ENCODE results near the gene C6. TPM values are rescaled to one million over a fixed set of nuclear protein-coding genes. Genes with fewer than 3 reads are reported as not detected.

The C6 gene
- total RNA-seq, 1 donor from 2014 or later: not detected

DNA sequence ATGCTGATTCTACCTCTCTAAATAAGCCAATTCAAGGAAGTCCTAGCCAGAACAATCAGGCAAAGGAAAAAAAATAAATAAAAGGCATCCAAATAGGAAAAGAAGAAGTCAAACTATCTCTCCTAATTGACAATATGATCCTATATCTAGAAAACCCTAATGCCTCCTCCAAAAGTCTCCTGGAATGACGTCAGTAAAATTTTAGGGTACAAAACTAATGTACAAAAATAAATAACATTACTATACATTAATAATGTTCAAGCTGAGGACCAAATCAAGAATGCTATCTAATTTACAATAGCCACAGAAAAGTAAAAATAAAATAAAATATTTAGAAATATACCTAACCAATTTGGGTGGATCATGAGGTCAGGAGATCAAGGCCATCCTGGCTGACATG, 33.8 kb upstream of the C6 start:
- no peaks in the 10 kb centered on the region for H3K36me3 Mint-ChIP-seq (ENCODE audit: low read depth)
- H3K27ac Mint-ChIP-seq (ENCODE audit: unreplicated experiment): no peak overlapping the region
- H3K4me3 Mint-ChIP-seq (ENCODE audit: unreplicated experiment): no peak overlapping the region
- DNase-seq (ENCODE audit: low spot score): no peak
- no peaks in the 10 kb centered on the region for H3K27me3 Mint-ChIP-seq (ENCODE audit: low read depth)
- TF ChIP-seq, protein P1, sequence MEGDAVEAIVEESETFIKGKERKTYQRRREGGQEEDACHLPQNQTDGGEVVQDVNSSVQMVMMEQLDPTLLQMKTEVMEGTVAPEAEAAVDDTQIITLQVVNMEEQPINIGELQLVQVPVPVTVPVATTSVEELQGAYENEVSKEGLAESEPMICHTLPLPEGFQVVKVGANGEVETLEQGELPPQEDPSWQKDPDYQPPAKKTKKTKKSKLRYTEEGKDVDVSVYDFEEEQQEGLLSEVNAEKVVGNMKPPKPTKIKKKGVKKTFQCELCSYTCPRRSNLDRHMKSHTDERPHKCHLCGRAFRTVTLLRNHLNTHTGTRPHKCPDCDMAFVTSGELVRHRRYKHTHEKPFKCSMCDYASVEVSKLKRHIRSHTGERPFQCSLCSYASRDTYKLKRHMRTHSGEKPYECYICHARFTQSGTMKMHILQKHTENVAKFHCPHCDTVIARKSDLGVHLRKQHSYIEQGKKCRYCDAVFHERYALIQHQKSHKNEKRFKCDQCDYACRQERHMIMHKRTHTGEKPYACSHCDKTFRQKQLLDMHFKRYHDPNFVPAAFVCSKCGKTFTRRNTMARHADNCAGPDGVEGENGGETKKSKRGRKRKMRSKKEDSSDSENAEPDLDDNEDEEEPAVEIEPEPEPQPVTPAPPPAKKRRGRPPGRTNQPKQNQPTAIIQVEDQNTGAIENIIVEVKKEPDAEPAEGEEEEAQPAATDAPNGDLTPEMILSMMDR (IDR thresholded peaks at IDR 0.05): no peak
- peaks cover 5% of the 10 kb centered on the region for H3K9me3 Mint-ChIP-seq (ENCODE audit: low read depth)
- H3K4me1 Mint-ChIP-seq (ENCODE audit: low read depth): no peaks in the 10 kb centered on the region

DNA sequence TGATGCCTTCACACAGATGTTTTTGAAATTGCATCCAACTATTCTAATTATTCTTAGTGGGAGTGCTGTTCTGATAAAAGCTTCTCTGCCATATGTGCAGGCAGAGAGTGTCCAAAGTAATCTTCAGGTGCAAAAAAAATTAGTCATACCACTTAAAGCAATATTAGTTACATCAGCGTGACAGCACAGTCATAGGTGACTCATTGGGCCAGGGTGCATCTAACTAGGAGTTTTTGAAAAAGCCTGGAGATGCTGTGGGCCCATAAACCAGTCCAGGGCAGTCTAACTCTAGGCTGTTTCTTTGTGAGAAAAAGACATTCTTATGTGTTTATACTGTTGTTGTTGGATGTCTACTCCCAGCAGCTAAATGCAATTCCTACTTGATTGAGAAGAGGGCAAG, 33.0 kb upstream of the C6 start:
- no peak overlapping the region for H3K27ac Mint-ChIP-seq (ENCODE audit: unreplicated experiment)
- H3K9me3 Mint-ChIP-seq (ENCODE audit: low read depth): peaks cover 5% of the 10 kb centered on the region
- H3K4me1 Mint-ChIP-seq (ENCODE audit: low read depth): no peaks in the 10 kb centered on the region
- H3K36me3 Mint-ChIP-seq (ENCODE audit: low read depth): no peaks in the 10 kb centered on the region
- no peak overlapping the region for H3K4me3 Mint-ChIP-seq (ENCODE audit: unreplicated experiment)
- no peak for DNase-seq (ENCODE audit: low spot score)
- TF ChIP-seq, protein P1 (IDR thresholded peaks at IDR 0.05): no peak
- H3K27me3 Mint-ChIP-seq (ENCODE audit: low read depth): no peaks in the 10 kb centered on the region

DNA sequence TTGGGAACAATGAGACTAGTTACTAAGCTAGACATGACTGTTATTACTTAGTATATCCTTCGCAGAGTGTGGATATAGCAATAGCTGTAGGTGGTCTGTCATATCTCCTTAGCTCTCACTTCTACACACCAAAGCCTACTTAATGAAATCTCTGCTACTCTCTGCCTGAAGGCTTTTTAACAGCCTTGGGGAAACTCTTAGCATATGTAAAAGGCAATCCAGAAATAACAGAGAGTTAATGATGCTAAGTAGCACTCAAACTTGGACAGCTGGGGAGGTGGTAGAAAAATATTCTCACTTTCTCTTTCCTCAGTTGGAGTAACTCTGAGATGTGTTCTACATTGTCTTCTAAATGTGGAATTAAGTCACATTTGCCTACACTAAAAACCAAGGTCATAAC, 30.2 kb upstream of the C6 start:
- no peaks in the 10 kb centered on the region for H3K27me3 Mint-ChIP-seq (ENCODE audit: low read depth)
- TF ChIP-seq, protein P1 (IDR thresholded peaks at IDR 0.05): no peak
- H3K9me3 Mint-ChIP-seq (ENCODE audit: low read depth): peaks cover 12% of the 10 kb centered on the region
- no peak overlapping the region for H3K27ac Mint-ChIP-seq (ENCODE audit: unreplicated experiment)
- DNase-seq (ENCODE audit: low spot score): no peak
- H3K4me3 Mint-ChIP-seq (ENCODE audit: unreplicated experiment): no peak overlapping the region
- no peaks in the 10 kb centered on the region for H3K4me1 Mint-ChIP-seq (ENCODE audit: low read depth)
- H3K36me3 Mint-ChIP-seq (ENCODE audit: low read depth): no peaks in the 10 kb centered on the region

DNA sequence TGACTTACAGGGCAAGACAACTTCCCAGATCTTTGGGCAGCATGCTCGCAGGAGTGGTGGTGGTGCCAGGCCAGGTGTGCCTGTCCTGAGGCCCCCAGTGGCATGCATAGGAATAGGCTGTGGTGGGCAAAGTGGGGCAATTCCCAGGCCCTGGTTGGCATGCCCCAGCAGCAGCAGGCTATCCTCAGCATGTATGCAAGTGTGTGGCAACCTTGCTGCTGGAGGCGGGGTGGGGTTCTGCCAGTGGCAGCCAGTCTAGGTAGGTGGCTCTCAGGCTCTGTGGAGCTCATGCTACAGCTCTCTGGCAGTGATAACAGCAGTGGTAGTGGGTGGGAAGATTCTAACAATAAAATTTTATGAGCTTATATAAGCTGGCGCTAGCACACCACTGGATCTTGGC, 27.7 kb upstream of the C6 start:
- Mint-ChIP-seq H3K4me3 (ENCODE audit: unreplicated experiment) (no peak overlapping the region), H3K36me3 (ENCODE audit: low read depth) (no peaks in the 10 kb centered on the region), H3K9me3 (ENCODE audit: low read depth) (peaks cover 11% of the 10 kb centered on the region), H3K27me3 (ENCODE audit: low read depth) (no peaks in the 10 kb centered on the region), H3K4me1 (ENCODE audit: low read depth) (no peaks in the 10 kb centered on the region), H3K27ac (ENCODE audit: unreplicated experiment) (no peak overlapping the region)
- TF ChIP-seq, protein P1 (IDR thresholded peaks at IDR 0.05): no peak
- peak; percentile 53 for DNase-seq (ENCODE audit: low spot score)

DNA sequence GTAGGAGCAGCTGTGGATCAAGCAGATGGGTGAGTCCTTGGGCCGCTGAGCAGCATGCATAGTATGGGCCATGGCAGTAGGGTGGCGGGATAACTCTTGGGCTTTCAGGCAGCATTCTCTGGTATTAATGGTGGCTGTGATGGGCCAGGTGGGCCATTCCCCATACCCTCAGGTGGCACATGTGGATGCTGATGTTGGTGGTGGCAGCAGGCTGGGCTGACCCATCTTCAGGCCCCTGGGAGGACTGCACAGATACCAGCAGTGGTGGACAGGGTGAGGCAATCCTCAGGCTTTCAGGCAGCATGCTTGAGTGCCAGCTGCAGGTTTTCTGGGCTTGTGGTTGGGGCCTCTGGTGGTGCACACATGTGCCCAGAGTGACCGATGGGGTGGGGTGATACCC, 27.1 kb upstream of the C6 start:
- H3K27me3 Mint-ChIP-seq (ENCODE audit: low read depth): no peaks in the 10 kb centered on the region
- peak; percentile 58 for DNase-seq (ENCODE audit: low spot score)
- H3K27ac Mint-ChIP-seq (ENCODE audit: unreplicated experiment): no peak overlapping the region
- H3K9me3 Mint-ChIP-seq (ENCODE audit: low read depth): peaks cover 11% of the 10 kb centered on the region
- H3K4me1 Mint-ChIP-seq (ENCODE audit: low read depth): no peaks in the 10 kb centered on the region
- H3K4me3 Mint-ChIP-seq (ENCODE audit: unreplicated experiment): no peak overlapping the region
- TF ChIP-seq, protein P1 (IDR thresholded peaks at IDR 0.05): no peak
- H3K36me3 Mint-ChIP-seq (ENCODE audit: low read depth): no peaks in the 10 kb centered on the region
